Left kidney (tissue), 2 donors: Measurements from ENCODE around the gene ARRDC5. TPM values are rescaled to one million over a fixed set of nuclear protein-coding genes. Genes with fewer than 3 reads are reported as not detected.
"Not testable (repeated sequence)": the region's sequence is repeated elsewhere in the genome, so short reads cannot be mapped to it uniquely, and the experiment has no call there.

Source experiments
- DNase-seq: peaks from one replicate; pipeline ENCODE4 v3.0.0-alpha.2; 2013
- polyA plus RNA-seq: library from polyadenylated mRNA; unstranded; fragments of 120-200 nt; gene quantifications from one replicate; pipeline ENCODE4 v1.2.1, GENCODE V29; 2013; ENCODE audit not compliant: insufficient read length

Gene ARRDC5
- polyA plus RNA-seq, 1 donor: not detected

GRCh38 chr19:4870025-4870700 lies 32.5 kb downstream of the ARRDC5 start:
- DNase-seq: no peak

- no peak for DNase-seq
Measured at GRCh38 chr19:4868286-4868834, 34.3 kb downstream of the ARRDC5 start.

- peak; percentile 93 for DNase-seq
Measured at GRCh38 chr19:4867534-4868285, 35.0 kb downstream of the ARRDC5 start, which contains the start of gene PLIN3. Gene PLIN3 (minus strand): TSS chr19:4867667. CDS start chr19:4861394, 6,273 bp downstream.

- DNase-seq: peak; percentile 52
Measured at GRCh38 chr19:4866595-4867424, 35.9 kb downstream of the ARRDC5 start.

DNA sequence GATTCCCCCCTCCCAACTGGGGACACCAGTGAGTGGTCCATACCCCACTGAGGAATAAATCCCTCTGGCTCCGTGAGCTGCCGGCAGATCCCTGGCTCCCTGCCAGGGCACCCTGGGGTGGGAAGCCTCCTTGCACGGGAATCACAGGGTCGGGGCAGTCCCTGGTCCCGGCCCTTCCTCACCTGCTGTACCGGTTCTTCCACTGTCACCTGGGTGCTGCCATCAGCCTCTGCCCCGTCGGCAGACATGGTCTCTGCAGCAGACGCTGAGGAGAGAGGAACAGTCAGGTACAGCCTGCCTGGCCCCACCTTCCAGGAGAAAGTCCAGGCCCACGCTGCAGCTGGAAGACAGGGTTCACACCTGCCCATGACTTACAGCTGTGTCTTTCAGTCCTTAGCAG lies 41.5 kb downstream of the ARRDC5 start:
- DNase-seq: no peak

DNA sequence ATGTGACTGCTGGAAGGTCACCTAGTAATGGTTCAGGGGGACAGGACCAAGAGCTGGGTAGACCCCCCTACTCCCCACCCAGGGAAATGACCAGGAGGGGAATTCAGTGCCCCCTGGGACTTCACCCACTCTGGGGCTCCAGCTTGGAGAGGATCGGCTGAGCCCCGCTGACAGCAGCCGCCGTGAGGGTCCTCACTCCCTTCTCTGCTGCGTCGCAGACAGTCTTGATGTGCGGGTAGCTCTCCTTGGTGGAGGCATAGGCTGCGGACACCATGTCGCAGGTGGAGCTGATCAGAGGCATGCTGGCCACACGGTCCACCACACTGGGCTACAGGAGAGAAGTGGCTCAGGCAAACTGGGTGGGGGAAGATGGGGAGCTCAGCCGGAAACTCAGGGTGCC lies 43.0 kb downstream of the ARRDC5 start:
- no peak for DNase-seq

GRCh38 chr19:4856468-4856867 lies 46.2 kb downstream of the ARRDC5 start:
- not testable (repeated sequence) for DNase-seq

DNA sequence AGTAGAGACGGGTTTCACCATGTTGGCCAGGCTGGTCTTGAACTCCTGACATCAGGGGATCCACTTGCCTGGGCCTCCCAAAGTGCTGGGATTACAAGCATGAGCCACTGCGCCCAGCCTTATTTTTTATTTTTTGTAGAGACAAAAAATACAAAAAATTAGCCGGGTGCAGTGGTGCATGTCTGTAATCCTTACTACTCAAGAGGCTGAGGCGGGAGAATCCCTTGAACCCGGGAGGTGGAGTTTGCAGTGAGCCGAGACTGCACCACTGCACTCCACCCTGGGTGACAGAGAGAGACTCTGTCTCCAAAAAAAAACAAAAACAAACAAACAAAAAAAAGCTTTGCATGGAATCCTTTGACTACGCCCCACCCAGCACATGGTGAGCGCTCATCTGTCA lies 49.2 kb downstream of the ARRDC5 start:
- not testable (repeated sequence) for DNase-seq

DNA sequence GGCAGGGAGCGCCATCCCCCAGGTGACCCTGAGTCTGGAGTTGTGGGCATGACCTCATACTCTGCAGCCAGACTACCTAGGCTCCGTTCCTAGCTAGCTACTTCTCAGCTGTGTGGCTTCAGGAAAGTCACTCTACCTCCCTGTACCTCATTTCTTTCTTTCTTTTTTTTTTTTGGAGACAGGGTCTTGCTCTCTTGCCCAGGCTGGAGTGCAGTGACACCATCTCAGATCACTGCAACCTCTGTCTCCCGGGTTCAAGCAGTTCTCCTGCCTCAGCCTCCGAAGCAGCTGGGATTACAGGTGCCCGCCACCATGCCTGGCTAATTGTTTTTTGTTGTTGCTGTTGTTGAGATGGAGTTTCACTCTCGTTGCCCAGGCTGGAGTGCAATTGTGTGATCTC lies 50.2 kb downstream of the ARRDC5 start:
- no peak for DNase-seq

DNA sequence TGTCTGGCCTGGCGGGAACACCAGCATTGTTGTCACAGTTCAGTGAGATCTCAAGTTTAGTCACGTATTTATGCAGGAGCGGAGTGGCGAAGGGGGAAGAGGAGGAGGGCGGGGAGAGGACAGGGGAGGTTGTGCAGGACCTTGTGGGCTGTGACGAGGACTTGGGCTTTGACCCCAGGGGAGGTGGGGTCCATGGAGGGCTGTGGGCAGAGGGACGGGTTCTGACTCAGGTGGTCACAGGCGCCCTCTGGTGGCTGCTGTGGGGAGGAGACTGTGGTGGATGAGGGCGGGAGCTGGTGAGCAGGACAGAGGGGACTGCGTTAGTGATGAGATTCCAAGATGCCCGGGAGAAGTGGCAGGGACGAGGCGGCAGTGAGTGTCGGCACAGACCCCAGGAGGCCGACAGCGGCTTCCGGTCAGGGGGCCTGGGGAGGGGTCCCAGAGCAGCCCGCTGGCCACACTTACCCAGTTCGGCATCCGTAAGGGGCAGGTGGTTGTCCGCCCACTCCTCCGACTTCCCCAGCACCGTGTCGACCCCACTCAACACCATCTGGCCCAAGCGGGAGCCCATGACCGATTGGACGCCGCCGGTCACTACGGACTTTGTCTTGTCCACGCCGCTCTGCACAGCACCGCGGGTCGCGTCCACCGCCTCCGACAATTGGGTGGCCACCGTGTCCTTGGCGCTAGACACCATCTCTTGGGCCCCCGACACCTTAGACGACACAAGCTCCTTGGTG lies 51.0 kb downstream of the ARRDC5 start:
- DNase-seq: peak; percentile 80

DNA sequence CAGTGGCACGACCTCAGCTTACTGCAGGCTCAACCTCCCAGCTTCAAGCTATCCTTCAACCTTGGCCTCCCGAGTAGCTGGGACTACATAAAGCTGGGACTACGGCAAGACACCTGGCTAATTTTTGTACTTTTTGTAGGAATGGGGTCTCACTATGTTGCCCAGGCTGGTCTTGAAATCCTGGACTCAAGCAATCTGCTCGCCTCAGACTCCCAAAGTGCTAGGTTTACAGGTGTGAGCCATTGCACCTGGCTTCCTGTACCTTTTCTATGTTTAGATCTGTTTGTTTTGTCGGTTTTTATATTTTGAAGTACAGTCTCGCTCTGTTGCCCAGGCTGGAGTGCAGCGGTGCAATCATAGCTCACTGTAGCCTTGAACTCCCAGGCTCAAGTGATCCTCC lies 53.7 kb downstream of the ARRDC5 start:
- no peak for DNase-seq

DNA sequence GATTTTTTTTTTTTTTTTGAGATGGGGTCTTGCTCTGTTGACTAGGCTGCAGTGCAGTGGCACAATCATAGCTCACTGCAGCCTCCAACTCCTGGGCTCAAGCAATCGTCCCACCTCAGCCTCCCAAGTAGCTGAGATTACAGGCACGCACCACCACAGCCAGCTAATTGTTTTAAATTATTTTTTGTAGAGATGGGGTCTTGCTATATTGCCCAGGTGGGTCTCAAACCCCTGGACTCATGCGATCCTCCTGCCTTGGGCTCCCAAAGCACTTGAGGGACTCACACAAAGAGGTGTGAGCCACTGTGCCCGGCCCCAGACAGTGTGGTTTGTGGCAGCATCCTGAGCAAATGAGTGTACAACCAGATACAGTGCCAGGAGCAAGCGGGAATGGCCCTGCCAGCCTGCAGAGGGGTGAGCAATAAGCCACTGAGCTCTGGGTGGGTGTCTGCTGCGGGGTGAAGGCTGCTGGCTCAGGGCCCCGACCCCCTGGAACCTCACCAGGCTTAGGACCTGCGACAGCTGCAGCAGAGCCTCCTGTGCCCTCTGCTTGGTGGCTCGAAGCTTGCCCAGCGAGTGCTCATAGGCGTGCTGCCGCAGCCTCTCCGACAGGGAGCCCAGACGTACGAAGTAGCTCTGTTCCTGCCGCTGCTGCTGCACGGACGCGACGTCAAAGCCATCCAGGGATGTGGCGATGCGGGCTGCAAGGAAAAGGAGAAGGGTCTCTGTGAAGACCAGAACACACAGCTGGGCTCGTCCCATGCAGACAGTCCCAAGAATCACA lies 55.3 kb downstream of the ARRDC5 start:
- no peak for DNase-seq

GRCh38 chr19:4845975-4846374 lies 56.7 kb downstream of the ARRDC5 start:
- DNase-seq: not testable (repeated sequence)

DNA sequence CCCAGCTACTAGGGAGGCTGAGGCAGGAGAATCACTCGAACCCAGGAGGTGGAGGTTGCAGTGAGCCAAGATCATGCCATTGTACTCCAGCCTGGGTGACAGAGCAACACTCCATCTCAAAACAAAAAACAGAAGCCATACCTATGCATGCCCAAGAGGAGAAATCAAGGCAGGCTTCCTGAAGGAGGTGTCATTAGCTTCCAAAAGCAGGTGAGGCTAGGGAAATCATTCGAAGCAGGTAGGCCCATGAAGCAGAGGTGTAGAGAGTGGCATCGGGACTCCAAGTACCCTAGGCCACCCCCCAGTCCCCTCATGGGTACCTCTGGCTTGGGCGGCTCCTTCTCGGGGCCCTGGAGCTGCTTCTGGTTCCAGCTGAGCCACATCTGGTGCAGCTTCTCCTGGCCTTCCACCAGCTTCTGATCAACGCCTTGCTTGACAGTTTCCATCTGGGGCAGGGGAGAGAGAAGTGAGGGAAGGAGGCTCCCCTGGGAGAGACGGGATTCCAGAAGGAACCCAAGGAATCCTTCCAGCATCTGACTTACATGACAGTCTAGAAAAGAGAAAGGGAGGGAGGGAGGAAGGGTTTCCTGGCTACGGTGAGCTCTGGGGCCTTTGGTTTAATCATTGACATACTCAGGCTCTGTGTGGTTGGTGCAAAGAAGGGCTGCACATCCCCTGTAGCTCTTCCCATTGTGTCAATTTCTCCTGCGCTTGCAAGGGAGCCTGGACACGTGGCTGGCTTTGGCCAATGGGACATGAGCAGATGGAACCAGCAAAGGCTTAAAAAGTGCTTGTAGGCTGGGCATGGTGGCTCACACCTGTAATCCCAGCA lies 58.1 kb downstream of the ARRDC5 start:
- peak; percentile 59 for DNase-seq

GRCh38 chr19:4843647-4843965 lies 59.1 kb downstream of the ARRDC5 start:
- DNase-seq: no peak

Other genes starting within 250 kb of the ARRDC5 start
- gene MYDGF, start 232.6 kb downstream of the ARRDC5 start, polyA plus RNA-seq: 59.2 TPM
- gene DPP9, start 179.1 kb downstream of the ARRDC5 start, polyA plus RNA-seq: 25.9 TPM
- 2.5 TPM for gene FEM1A, start 111.2 kb downstream of the ARRDC5 start, polyA plus RNA-seq
- 4.5 TPM for gene TICAM1, start 71.2 kb downstream of the ARRDC5 start, polyA plus RNA-seq
- 39.2 TPM for gene PLIN3, start 35.2 kb downstream of the ARRDC5 start, polyA plus RNA-seq
- 39.7 TPM for gene UHRF1, start 6.6 kb upstream of the ARRDC5 start, polyA plus RNA-seq
- 24.4 TPM for gene KDM4B, start 66.2 kb upstream of the ARRDC5 start, polyA plus RNA-seq